HG03095 (cell line): ENCODE results near the gene TMEM209.
"Not testable (repeated sequence)": the region's sequence is repeated elsewhere in the genome, so short reads cannot be mapped to it uniquely, and the experiment has no call there.

Experiments
- ATAC-seq: cut with Tn5 transposase; IDR thresholded peaks from one replicate; pipeline ENCODE4 v1.9.1; 2021; ENCODE audit warnings: moderate library complexity; ENCODE audit not compliant: unreplicated experiment

The TMEM209 gene

DNA sequence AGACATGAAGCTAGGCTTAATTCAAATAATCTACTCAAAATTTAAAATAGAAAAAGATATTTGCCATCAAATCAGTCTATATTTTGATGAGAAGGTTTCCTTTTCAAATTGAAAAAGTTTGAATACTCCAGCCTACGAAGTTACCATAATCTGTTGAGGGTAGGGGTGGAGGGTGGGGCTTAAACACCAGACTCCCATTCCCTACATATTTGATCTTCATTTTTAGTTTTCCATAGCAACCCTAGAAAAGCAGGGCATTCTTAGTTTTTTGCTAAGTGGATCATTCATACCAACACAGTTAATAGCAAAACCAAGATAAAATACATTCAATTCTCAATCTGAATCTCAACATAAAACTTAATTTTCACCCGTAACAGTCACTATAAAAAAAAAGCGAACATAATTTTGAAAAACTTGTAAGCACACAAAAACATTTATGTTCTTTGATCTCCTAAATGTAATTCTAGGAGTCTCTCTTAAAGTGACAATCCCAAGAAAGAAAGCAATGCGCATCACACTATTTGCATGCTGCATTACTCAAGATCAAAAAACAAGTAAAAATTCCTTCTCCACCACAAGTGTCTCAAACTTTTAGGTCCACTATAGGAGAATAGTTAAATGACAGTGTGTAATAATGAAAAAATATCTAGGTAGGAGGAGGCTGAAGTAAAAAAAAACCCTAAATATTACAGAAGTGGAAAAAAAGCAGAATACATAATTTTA is 30.8 kb downstream of the TMEM209 start:
- ATAC-seq = no peak

DNA sequence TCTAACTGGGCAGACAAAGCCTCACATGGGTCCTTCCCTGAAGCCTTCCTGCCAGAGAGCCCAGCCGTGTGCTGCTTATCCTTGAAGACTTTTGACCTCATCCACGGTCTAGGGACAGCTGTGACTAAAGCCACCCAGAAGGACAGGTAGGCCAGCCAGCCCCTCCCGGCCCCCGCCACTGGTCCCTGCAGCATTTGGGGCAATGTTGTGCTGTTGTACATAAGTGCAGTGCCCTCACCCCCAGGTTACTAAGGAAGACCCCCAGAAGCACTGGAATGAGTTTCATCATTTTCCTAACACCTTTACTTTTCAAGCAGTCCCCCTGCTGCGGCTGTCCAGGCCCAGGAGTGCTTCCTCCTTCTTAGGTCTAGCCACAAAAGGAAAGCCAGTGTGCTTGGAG is 43.0 kb downstream of the TMEM209 start:
- ATAC-seq = no peak

DNA sequence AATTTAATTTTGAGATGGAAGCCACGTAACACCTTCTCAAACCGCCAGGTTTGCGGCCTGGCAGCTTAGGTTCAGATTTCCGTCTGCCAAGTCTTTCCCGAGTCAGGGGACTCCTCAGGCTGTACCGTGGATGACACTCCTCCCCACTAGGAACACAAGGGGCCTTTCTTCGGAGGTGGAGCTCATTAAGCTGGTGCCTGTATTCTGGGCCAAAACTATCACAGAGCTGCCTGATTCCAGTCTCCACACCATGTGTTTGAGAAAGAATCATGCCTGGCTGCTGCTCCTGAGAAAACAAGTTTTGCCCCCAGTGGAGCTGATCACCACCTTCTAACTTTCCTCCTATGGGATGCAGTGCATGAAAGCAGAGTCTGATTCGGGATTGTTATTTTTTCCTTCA is 44.8 kb downstream of the TMEM209 start:
- ATAC-seq = no peak

DNA sequence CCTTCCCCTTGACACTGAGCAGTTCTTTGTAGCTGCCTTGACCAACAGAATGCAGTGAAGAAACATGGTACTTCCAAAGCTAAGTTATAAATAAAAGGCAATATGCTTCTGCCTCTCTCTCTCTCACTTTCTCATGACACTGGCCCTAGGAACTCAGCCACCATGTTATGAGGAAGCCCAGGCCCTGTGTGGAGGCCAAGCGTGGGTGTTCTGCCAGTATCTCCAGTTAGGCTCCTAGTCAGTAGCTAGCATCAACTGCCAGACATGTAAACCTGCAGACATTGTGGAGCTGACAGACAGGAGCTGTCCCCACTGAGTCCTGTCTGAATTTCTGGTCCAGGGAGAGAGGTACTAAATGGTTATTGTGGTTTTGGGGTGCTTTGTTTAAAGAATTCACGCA is 45.2 kb downstream of the TMEM209 start:
- ATAC-seq = no peak

DNA sequence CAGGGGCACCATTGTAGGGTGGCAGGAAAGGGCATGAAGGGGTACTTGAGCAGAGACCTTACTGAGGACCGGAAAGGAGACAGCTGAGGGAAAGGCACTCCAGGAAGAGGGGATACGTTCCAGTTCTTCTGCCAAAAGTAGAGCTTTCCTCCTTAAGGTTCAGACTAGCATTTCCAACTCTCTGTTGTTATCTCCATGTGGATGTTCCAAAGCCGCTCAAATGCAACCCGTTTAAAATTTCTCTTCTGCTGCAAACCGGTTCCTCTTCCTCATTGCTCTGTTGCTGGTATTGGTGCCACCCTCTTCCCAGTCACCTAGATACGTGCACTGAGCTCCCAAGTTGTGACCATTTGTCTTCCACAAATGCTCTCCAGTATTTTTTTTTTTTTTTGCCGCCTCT is 47.5 kb downstream of the TMEM209 start:
- ATAC-seq = no peak

DNA sequence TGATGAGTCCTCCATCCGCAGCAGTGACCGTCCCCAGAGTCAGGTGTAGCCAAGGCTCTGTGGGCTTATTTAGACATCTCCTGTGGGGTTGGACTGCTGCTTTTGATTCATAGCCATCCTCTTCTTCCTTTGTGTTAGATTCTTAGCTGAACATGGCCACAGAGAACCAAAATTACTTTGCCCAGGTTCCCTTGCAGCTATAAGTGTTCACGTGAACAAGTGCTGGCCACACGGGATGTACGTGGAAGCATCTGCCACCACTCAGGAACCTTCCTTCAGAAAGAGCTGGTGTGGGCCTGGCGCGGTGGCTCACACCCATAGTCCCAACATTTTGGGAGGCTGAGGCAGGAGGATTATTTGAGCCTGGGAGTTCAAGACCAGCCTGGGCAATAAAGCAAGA is 49.1 kb downstream of the TMEM209 start:
- no peak for ATAC-seq

DNA sequence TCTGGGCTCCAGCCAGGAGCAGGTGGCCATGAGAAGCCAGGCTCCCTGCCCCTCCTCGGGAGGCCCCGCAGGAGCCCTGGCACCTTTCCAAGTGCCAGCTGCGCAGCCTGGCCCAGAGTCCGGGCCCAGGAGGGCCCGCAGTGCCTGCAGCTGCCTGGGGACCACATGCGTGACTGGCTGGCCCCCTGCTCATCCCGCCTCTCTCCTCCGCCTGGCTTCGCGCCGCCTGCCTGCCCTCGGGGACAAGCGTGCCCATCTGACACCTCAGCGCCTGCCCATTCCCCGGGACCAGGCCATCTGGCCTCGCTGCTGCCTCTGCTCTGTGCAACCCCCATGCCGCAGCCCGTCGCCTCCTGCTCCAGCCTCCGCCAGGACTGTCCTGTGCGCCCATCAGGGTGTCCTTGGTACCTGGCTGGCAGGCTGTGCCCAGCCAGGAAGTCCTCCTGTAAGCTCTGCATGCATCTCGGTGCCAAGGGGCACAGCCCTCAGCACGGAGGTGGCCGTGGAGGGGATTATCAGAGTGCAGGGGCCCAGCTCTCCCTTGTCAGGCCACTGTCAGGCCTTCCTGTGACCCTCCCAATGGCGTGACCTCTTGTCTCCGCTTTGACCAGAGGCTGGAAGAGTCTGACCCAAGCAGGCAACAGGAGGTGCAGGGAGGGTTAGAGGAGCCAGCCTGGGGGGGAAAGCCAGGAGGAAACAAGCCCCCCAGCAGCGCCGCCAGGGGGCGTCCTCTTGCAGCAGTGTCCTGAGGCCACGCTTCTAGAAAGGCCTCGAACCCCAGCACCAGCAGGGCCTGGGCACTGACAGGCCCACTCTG is 50.5 kb downstream of the TMEM209 start:
- no peak for ATAC-seq

DNA sequence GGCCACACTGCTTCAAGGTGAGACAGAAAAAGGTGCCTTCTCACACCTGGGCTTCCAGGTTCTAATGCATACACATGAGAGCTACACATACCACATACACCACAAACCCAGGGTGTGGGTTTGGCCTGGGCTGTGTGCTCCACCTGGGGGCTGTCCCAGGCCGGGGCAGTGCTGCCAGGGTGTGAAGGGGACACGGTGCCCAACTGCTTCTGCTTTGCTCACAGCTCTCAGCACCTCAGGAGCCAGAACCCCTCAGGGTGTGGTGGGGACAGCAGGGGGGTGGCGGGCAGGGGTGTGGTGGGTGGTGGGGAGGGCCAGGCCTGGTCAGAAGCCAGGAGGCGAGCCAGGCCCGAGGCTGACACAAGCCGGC is 51.1 kb downstream of the TMEM209 start:
- no peak for ATAC-seq

DNA sequence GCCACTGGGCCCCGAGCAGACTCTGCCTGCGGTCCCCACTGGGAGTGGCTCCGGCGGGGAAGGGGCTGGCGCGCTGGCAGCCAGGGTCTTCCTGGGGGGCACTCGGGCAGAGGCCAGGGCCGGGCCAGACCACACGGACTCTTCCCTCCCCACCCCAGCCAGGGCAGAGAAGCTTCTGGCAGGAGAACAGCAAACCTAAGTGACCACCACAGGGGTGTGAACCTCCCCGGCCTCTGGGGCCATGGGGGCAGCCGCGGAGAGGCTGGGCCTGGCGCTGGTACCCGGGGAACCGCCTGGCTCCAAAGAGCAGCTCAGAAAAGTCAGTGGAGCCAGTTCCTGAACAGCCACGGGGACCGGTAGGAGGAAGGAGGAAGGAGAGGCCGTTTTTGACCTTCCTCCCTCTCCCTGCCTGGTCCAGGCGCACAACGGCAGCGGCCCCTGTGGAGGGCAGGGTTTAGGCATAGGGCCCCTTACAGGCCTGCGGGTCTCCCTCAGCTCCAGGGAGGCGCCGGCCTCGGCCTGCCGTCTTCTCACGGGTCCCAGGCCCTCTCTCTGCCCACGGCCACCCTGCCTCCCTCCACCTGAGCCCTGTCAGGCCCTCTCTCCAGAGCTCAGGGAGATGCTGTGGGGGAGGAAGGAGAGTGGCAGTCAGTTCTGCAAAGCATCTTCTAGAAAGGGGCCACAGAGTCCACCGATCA is 51.8 kb downstream of the TMEM209 start:
- ATAC-seq = no peak

DNA sequence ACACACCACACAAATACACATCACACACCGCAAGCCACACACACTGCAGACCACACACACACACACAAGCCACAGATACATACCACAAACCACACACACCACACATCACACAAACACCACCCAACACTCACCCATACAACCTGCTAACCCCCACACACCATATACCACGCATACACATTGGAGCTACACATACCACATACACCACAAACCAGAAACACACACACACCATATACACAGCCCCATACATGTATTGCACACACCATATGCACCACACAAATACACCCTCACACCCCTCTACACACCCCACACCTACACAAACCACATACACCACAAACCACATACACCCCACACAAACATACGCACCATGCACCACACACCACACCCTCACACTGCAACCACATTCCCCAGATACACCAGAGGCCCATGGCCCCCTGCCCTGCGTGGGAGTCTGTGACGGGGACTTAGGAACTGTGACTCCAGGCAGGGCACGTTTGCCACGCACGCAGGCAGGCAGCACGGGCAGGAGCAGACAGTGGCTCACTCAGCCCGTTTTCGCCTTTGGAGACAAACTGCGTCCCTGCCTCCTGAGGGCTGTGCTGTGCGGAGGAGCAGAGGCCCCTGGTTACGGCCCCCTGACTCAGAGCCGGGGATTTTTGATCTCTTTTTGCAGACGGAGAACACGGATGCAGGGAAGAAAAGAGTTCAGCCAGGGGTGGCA is 52.6 kb downstream of the TMEM209 start:
- no peak for ATAC-seq

DNA sequence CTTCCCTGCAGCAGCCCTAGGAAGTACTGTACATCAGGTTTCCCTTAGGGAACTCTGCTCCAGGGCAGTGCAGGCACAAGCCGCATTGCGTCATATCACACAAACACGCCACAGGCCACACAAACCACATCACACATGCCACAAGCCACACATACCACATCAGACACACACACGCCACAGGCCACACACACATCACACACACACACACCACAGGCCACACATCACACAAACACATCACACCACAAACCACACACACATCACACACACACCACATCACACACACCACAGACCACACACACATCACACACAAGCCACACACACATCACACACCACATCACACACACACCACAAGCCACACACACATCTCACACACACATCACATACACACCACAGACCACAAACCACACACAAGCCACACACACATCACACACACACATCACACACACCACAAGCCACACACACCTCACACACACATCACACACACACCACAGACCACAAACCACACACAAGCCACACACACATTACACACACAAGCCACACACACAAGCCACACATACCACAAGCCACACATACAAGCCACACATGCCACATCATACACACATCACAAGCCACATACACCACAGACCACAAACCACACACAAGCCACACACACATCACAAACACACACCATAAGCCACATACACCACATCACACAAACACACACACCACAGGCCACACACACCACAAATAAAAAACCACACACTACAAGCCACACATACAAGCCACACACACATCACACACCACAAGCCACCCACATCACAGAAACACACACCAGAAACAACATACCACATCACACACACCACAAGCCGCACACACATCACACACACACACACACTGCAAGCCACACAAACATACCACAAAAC is 53.4 kb downstream of the TMEM209 start:
- ATAC-seq = no peak

DNA sequence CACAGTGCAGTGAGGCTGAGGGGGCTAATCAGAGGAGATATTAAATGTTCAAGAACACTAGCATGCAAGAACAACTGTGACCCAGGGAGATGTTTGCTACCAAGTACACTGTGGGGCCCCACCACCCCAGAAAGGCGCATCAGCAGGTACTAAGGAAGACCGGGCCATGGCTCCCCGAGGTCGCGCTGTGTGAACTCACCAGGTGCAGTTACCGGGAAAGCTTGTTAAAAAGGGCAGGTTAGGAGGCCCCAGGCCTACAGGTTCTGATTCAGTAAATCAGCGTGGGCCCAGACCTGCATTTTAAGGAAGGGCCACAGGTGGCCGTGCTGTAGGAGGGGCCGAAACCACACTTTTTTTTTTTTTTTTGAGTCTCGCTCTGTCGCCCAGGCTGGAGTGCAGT is 54.6 kb downstream of the TMEM209 start:
- ATAC-seq = no peak

DNA sequence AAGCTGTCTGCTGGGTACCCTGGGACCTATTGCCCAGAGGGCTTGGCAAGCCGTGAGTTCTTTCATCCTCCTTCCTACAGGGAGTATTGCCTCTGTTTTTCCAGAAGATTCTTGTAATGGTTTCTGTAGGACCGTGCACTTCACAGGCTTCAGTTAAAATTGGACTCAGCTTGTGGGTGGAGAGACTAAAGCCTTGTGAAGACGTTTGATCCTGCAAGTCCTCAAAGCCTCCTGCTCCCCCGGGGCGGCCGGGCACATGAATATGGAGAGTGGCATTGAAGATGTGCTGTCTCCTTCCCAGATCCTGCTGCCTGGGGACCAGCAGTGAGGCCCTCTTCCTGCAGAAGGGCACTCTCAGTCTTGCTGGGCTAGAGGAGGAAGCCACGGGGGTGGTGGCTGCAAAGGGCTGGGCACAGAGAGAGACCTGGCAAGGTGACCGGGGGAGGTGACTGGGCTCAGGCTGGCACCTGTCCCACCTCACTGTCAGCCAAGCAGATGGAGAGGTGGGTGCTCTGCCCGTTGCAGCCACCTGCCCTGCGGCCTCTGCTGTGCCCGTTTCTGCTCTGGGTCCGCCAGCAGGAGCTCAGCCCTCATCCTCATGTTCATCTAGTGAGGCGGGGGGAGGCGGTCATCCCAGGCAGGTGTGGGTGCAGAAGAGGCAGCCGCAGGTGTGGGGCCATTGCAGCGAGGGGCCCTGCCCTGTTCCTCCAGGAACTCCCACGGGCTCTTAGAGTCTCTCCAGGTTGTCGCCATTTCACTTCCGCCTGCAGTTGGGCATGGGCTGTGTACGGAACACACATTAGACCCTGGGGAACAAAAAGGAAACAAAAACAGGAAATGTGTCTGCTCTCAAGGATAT is 55.7 kb downstream of the TMEM209 start:
- ATAC-seq = no peak

DNA sequence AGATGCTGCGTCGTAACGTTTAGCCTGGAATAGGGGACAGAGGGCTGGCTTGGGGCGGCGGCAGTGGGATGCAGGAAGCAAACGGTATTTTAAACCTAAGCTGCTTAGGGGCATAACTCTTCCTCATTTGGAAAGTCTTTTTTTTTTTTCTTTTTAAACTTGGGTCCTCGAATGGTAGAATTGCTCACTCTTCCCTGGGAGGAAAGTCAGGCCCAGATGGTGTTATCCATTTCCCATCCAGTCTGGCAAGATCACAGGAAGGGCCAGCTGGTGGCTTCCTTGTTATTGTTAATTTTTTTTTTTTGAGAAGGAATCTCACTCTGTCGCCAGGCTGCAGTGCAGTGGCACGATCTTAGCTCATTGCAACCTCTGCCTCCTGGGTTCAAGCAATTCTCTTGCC is 56.6 kb downstream of the TMEM209 start:
- no peak for ATAC-seq

DNA sequence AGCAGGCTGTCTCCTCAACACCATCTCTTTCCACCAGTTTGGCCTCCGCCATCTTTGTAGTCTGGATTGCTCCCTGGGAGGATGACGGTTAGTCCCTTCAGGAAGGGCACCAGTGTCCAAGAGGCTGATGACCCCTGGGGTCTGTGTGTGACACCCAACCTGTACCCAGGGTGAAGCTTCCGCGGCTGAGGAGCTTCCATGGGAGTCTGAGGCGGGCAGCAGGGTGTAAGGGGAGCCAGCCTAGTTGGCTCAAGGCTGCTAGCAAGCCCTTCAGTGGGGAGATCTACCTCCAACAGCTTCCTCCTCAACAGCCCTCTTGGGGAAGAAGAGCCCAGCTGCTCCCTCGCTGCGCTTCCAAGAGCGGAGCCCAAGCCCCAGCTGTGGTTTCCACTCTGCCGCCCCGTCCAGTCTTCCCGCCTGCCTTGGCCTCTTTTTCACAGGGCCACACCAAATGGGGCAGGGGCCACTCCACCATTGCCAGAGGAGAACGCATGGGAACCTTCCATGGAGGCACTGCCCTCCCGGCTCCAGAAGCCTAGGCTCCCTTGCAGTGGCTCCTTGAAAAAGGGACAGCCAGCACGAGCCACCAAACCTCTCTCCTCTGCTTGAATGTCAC is 57.4 kb downstream of the TMEM209 start:
- no peak for ATAC-seq

DNA sequence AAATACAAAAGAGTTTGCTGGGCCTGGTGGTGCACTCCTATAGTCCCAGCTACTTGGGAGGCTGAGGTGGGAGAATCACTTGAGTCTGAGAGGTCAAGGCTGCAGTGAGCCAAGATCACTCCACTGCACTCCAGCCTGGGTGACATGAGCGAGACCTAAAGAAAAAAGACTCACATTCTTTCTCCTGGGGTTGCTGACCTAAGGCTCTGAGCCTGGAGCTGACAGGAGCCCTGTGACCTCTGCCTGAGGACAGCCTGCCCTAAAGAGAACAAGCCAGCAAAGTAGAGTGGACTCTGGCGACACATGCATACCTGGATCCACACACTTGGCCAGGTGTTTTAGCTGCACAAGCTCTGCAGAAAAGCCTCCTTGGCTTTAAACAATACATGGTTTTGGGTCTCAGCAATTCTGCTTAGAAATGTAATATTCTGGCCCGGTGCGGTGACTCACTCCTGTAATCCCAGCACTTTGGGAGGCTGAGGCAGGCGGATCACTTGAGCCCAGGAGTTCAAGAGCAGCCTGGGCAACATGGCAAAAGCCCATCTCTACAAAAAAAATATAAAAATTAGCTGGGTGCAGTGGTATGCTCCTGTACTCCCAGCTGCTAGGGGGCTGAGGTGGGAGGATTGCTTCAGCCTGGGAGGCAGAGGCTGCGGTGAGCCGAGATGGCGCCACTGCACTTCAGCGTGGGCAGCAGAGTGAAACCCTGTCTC is 58.4 kb downstream of the TMEM209 start:
- no peak for ATAC-seq

DNA sequence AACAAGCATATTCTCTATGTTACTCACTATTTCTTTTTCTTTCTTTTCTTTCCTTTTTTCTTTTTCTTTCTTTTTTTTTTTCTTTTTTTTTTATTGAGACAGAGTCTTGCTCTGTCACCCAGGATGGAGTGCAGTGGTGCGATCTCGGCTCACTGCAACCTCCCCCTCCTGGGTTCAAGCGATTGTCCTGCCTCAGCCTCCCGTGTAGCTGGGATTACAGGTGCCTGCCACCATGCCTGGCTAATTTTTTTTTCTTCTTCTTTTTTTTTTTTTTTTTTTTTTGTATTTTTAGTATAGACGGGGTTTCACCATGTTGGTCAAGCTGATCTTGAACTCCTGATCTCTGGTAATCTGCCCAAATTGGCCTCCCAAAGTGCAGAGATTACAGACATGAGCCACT is 59.1 kb downstream of the TMEM209 start:
- ATAC-seq = not testable (repeated sequence)

DNA sequence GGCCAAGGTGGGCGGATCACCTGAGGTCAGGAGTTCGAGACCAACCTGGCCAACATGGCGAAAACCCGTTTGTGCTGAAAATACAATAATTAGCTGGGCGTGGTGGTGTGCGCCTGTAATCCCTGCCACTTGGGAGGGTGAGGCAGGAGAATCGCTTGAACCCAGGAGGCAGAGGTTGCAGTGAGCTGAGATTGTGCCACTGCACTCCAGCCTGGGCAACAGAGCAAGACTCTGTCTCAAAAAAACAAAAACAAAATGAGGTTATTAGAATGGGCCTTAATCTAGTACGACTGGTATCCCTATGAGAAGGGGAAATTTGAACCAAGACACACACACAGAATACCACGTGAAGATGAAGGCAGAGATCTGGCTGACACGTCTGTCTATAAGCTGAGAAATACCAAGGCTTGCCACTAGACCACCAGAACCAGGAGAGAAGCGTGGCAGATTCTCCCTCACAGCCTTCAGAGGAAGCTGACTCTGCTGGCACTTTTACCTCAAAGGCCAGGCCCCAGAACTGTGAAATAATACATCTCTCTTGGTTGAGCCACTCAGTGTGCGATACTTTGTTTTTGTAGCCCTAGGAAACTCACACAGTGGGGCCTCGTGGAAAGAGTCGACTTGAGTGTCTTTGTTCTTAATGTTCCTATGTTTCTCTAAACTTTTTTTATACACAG is 59.6 kb downstream of the TMEM209 start:
- no peak for ATAC-seq
